ENCODE results near the gene MYD88.

Gene MYD88

GRCh38 chr3:38168151-38169026 is 29.9 kb downstream of the MYD88 start:
- DNase-seq = no peak

DNA sequence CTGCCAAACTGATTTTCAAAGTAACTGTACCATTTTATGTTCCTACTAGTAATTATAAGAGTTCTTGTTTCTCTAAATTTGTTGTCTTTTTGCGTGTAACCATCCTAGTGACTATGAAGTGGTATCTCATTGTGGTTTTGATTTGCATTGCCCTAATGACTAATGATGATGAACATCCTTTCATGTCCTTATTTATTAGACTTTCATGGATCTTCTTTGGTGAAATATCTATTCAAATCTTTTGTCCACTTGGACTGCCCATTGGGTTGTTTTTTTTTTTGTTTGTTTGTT is 30.5 kb downstream of the MYD88 start:
- DNase-seq = no peak

GRCh38 chr3:38170722-38171121 is 32.3 kb downstream of the MYD88 start:
- DNase-seq = no peak

DNA sequence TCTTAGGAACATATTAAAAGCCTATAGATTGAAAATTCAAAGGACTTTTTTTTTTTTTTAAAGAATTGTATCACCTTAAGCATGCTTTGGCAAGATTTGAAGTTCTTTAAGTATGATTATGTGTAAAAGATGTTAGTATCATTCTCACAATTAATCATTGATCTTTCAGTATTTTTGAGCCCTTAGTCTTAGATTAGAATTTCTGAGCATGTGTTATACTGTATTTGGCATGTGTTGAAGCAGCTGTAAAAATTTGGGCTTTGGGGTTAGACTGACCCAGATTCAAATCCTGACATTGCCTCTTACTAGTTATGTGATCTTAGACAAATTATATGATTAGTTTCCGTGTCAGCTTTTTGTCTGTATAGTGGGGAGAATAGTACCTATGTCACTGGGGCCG is 33.2 kb downstream of the MYD88 start:
- DNase-seq = no peak

GRCh38 chr3:38173834-38174418 is 35.5 kb downstream of the MYD88 start:
- no peak for DNase-seq

DNA sequence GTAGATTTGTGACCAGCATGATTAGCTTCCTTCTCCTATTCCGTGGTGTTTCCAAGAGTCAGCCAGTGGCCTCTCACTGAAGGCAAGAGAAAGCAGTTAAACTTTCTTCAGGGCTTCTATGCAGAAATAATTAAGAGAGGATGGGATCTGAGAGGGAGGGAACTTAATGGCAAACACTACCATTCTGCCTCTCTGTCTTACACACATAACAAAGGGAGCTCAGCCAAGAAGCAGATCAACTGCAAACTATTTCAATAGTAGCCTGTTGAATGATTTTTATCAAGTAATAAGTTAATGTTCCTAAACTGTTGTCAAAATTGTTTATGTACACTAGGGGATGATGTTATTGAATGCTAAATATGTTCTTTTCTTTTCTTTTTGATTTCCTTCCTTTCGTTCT is 38.7 kb downstream of the MYD88 start:
- DNase-seq = no peak

DNA sequence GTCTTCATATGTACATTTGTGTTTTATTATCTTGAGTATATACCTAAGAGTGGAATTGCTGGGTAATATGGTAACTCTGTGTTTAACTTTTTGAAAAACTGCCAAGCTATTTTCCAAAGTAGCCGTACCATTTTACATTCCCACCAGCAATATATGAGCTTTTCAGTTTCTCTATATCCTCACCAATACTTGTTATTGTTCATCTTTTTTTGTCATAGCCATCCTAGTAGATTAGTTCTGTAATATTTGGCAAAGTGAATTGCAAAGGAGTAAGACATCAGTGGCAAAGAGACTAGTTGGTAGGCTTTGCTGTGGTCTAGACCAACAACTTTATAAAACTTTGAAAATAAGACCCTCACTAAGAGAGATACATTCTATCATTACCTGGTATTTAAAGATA is 48.3 kb downstream of the MYD88 start:
- no peak for DNase-seq

GRCh38 chr3:38190481-38190881 is 52.0 kb downstream of the MYD88 start:
- no peak for DNase-seq
